HG03066 (cell line): ENCODE data around the gene POMZP3.
"Not testable (repeated sequence)": the region's sequence is repeated elsewhere in the genome, so short reads cannot be mapped to it uniquely, and the experiment has no call there.

ENCODE experiments used
- ATAC-seq: cut with Tn5 transposase; IDR thresholded peaks from one replicate; pipeline ENCODE4 v1.9.1; 2021; ENCODE audit warnings: low read depth; ENCODE audit not compliant: unreplicated experiment

Gene POMZP3

DNA sequence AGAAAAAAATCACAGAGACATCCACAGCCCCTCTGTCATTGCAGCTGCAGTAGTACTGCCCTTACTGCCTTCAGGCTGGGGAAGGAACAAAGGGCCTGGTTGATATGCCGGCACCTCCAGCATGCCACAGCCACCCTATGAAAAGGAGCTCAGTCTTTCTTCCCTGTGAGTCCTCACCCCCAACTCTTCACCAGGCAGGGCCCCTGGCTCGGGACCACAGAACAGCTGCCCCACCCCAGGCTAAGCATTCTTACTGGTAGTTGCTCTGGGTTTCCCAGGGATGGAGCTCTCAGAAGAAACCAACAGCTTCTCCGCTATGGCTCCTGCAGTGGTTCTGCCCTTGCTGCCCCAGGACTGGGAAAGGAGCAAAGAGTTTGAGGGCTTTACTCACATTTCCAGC is 36.0 kb downstream of the POMZP3 start:
- ATAC-seq, result not testable (repeated sequence)

DNA sequence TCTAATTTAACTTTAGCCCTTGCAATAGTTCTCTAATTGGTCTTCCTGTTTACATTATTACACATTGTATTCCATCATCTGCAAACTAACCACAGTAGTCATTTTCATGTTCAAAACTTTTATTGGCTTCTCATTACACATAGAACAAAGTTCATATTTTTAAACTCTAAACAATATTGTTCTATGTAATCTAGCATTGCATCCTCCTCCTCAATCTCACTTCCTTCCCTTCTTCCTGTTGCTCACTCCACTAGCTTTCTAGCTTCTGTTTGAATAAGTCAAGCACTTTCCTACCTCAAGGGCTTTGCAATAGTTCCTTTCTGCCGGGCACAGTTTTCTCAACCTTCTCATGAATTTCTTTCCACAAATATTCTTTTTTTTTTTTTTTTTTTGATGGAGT is 38.5 kb downstream of the POMZP3 start:
- ATAC-seq, result not testable (repeated sequence)

DNA sequence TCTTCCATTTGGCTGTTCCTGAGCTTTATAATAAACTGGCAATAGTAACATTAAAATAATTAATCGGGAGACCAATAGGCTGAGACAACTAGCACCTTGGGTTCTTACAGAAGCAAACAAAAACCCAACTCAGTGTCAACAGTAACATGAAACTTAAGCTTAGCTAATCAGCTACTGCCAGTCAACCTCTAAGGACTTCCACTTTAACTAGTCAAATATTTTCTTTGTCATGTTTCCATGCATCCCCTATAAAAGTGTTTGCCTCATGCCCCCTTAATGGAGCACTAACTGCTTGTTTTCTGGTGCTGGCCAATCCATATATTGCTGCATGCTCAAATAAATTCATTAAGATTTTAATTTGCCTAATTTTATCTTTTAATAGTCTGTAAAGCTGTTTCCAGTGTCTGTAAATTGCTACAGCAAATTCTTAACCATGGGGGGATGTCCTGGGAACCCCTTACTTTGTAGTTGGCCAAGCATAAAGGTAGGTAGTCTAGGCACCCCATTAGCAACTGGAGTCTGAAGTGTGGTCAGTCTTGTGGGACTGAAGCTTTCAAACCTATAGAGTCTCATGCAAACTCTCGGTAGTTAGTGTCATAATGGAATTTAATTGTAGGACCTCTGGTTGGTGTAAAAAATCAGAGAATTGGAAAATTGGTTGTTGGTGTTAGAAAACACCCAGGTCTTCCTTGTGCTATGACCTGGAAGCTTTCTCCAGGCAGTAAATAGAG is 40.3 kb downstream of the POMZP3 start:
- not testable (repeated sequence) for ATAC-seq

DNA sequence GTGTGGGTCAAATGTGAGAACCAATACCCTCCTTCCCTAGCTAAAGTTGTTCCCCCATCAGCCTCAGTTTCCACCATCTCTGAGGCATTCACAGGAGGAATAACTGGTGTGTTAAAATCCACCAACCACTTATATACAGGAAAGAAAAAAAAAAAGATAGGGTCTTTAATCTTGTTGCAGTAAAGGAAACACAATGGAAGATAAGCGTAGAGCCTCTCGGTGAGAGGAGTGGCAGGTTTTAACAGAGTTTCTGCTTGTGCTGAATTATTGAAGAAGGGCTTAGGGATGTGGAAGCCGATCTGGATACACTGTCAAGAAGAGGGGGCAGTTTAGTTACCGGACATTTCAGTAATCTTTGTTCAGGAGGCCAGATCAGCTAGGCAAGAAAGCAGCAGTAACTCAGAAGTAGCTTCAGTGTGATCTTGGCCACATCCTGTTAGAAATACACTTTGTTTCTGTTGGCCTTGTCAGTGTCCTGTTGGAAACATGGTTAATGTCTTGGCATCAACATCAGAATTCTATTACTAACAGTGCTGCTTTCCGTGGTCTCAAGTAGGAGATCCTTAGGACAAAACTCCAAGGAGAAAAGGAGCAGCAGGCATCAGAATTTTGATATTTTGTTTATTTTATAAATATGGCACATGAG is 43.3 kb downstream of the POMZP3 start:
- ATAC-seq, result not testable (repeated sequence)

DNA sequence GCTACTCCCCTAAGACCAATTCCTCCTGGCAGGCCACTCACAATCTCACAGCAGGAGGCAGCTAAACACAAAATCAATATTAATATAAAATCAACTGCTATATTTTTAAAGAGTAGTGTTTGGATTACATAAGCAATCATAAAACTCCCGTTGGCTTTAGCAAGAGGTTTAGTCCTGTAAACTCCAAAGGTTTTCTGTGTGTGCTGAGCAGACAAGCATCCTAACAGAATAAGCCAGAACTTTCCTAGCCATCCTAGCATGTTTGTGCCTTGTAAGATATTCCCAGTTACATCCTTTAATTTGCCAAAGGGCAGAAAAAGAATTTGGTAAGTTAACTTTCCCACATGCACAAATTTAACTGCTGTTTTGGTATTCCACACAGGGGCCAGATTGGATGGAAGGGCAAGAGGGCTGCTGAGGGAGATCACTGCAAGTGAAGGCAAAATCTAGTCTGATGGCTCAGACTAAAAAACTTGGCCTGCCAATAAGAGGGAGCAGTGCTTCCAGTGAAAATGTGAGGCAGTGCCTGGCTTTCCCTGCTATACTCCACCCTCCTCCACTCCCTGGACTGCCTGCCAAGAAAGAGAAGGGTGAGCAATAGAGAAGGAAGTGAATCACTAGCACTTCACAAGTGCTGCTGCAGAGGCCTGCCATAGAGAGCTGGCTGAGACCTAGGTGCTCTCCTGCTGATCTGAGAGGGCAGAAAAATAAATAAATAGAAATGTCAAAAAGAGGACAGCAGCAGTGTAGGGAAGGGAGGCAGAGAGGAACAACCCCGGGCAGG is 44.0 kb downstream of the POMZP3 start:
- not testable (repeated sequence) for ATAC-seq

DNA sequence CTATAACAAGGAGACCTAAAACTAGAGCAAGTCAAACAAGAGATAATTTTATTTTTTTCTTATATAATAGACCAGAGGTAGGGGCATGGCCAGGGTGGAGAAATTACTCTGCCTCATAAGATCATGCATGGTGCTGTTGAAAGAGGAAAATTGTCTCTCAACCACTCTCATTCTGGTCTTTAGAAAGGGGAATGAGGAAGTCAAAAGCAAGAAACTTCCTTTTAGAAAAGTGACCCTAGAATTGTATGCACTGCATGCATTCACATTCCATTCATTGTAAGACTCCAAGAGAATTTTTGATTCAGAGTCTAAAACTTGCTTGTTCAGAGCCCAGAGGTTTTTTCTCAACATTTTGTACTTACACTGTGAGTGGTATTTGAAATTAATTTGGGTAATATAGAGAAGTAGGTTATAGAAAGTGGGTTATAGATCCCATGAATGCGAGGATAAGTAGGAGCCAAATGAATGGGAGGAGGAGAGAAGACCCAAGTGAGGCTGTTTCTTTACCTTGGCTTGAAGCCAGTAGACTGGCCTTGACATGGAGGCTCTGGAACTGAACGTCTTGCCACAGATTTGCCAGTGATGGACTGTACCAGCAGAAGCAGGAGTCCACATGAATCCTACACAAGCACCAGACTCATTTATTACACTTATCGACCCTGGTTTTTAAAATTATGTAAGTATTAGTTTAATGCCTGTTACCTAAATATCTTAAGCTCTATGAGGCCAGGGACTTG is 51.0 kb downstream of the POMZP3 start:
- ATAC-seq, result not testable (repeated sequence)

DNA sequence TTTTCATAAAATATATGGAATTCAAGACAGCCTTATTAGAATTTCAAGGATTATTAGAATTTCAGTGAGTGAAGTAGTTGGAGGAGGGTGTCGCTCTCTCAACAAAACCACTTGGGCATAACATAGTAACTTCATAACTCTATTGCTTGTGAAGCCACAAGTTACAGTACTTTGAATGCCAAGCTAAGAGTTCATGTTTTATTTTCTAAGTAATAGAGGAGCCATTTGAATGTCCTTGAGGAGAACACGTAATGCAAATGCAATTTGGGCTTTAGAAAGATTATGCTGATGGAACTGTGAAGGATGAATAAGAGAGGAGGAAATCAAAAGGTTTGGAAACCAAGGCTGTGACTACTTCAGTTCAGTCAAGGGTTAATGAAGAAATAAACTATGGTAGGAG is 51.6 kb downstream of the POMZP3 start:
- not testable (repeated sequence) for ATAC-seq

DNA sequence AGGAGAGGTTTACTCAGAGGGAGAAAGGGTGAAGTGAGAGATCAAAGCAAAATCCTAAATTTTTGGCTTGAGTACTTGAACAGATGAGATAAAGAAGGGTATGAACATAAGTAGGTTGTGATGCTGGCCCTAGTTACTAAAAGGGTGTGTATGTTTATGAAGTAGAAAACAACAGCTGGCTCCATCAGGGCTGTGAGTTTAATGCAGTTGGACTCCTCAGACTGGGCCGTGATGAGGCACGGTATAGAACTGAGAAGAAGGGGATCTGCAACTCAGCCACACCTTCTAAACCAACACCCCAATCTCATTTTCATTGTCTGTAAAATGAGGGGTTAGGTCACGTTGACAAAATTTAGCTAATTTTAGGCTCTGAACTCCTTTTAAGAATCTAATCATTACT is 54.8 kb downstream of the POMZP3 start:
- not testable (repeated sequence) for ATAC-seq

DNA sequence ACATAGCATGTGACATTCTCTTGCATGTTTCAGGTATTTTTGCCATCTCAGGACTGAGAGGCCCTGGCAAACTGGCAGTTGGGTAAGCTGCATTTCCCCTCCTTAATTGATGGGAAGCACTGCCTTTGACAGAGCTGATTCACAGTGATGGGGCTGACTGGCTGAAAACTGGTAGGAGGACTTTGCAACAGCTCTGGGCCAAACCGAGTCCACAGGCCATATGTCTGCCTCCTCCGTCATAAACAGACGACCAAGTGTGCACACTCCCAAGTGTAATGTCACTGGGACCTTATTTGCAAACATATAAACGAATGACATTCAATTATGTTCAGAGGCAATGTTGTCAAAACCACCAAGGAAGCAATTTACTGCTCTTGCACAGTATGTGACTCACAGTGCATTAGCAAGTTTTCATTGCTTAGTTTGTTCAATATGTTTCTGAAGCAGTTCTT is 56.7 kb downstream of the POMZP3 start:
- not testable (repeated sequence) for ATAC-seq

DNA sequence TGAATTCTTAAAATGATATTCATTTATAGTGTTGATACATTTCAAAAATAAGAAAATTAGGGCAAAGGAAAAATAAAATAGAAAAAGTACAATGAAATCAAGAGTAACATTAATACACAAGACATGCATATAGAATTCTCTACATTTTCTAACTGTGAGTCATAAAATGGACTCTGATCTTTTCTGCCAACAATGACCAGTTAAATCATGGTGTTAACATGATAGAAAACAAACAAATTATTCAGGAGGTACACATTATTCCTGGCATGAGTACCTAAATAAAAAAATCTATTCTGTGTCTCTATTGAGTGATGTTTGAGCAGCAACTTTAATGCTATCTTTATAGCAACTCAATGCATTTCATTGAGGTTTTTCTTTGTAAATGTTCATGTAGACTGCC is 58.3 kb downstream of the POMZP3 start:
- ATAC-seq, result not testable (repeated sequence)

DNA sequence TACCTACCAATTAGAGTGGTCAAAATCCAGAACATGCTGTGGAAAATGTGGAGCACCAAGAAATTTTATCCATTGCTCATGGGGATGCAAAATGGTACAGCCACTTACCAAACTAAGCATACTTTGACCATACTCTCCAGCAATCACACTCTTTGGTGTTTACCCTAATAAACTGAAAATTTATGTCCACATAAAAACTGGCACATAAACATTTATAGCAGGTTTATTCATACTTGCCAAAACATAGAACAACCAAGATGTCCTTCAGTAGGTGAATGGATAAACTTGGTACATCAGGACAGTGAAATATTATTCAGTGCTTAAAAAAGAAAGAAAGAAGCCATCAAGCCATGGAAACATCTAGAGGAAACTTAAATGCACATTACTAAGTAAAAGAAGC is 59.3 kb downstream of the POMZP3 start:
- not testable (repeated sequence) for ATAC-seq

DNA sequence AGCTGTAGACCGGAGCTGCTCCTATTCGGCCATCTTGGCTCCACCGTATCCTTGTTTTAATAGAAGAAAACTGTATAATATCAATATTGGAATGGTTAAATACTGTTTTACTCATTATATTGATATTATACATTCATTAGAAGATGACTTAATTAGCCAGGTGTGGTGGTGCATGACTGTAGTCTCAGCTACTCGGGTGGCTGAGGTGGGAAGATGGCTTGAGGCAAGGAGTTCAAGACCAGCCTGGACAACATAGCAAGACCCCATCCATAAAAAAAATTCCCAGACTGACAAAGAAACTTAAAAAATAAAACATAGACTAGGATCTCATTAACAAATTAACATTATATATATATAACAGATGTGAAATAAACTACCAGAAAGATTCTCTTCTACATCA is 59.8 kb downstream of the POMZP3 start:
- not testable (repeated sequence) for ATAC-seq

DNA sequence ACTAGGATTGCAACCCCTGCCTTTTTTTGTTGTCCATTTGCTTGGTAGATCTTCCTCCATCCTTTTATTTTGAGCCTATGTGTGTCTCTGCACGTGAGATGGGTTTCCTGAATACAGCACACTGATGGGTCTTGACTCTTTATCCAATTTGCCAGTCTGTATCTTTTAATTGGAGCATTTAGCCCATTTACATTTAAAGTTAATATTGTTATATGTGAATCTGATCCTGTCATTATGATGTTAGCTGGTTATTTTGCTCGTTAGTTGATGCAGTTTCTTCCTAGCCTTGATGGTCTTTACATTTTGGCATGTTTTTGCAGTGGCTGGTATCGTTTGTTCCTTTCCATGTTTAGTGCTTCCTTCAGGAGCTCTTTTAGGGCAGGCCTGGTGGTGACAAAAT is 62.1 kb downstream of the POMZP3 start:
- ATAC-seq, result not testable (repeated sequence)

DNA sequence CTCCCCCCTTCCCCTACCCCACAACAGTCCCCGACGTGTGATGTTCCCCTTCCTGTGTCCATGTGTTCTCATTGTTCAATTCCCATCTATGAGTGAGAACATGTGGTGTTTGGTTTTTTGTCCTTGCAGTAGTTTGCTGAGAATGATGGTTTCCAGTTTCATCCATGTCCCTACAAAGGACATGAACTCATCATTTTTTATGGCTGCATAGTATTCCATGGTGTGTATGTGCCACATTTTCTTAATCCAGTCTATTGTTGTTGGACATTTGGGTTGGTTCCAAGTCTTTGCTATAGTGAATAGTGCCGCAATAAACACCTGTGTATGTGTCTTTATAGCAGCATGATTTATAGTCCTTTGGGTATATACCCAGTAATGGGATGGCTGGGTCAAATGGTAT is 65.7 kb downstream of the POMZP3 start:
- ATAC-seq, result not testable (repeated sequence)

DNA sequence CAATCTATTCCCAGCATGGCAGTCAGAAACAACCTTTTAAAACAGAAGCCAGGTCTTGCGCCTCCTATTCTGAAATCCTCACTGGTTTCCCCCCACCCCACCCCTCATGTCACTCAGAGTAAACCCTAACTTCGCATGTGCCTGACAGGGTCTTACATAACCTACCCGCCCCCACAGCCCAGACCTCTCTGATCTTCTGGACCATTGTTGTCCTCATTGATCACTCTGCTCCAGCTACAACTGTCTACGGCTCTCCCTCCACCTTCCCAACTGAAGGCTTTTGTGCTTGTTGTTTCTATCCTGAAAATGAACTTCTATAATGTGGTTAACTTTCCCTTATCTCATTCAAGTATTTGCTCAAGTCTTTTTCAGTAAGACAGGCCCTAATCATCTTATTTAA is 66.9 kb downstream of the POMZP3 start:
- not testable (repeated sequence) for ATAC-seq
